Neural progenitor cell (in vitro differentiated cells): ENCODE results near the gene CCNI2.

Experiments used
- EZH2phosphoT487 ChIP-seq: fragments of 200-600 bp; sonication (generic); IDR thresholded peaks from 2 replicates; pipeline ENCODE4 v1.6.1; 2017; ENCODE audit warnings: antibody characterized with exemption
- TF ChIP-seq, protein P1 (sequence below): fragments of 200-600 bp; sonication (generic); IDR thresholded peaks from 2 replicates; pipeline ENCODE4 v1.5.1; 2017; ENCODE audit warnings: antibody characterized with exemption, mild to moderate bottlenecking

DNA sequence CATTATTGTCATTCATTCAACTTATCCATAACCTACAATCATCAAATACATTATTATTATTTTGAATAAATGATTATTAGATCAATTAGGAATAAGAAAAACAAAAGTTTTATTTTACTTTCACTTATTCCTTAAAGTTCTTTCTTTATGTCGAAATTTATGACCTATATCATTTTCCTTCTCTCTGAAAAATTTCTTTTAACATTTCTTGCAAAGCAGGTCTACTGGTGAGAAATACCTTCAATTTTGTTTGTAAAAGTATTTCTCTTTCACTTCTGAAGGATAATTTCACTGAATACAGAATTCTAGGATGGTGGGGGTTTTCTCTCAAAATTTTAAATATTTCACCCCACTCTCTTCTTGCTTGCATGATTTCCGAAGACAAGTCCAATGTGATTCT lies 2.6 kb upstream of the CCNI2 start:
- TF ChIP-seq, protein P1, sequence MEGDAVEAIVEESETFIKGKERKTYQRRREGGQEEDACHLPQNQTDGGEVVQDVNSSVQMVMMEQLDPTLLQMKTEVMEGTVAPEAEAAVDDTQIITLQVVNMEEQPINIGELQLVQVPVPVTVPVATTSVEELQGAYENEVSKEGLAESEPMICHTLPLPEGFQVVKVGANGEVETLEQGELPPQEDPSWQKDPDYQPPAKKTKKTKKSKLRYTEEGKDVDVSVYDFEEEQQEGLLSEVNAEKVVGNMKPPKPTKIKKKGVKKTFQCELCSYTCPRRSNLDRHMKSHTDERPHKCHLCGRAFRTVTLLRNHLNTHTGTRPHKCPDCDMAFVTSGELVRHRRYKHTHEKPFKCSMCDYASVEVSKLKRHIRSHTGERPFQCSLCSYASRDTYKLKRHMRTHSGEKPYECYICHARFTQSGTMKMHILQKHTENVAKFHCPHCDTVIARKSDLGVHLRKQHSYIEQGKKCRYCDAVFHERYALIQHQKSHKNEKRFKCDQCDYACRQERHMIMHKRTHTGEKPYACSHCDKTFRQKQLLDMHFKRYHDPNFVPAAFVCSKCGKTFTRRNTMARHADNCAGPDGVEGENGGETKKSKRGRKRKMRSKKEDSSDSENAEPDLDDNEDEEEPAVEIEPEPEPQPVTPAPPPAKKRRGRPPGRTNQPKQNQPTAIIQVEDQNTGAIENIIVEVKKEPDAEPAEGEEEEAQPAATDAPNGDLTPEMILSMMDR = no peak
- no peak for TF ChIP-seq EZH2phosphoT487
